ENCODE results near the gene CNGA3. TPM values are rescaled to one million over a fixed set of nuclear protein-coding genes. Genes with fewer than 3 reads are reported as not detected.
A peak's percentile ranks its signal among the peaks of the same experiment; 100 is the strongest.

The CNGA3 gene
- total RNA-seq = 1 to 10 TPM in 2 of 4 donors, under 1 TPM in 1, not detected in 1; 0.40 to 1.8 (median 1.6) TPM

DNA sequence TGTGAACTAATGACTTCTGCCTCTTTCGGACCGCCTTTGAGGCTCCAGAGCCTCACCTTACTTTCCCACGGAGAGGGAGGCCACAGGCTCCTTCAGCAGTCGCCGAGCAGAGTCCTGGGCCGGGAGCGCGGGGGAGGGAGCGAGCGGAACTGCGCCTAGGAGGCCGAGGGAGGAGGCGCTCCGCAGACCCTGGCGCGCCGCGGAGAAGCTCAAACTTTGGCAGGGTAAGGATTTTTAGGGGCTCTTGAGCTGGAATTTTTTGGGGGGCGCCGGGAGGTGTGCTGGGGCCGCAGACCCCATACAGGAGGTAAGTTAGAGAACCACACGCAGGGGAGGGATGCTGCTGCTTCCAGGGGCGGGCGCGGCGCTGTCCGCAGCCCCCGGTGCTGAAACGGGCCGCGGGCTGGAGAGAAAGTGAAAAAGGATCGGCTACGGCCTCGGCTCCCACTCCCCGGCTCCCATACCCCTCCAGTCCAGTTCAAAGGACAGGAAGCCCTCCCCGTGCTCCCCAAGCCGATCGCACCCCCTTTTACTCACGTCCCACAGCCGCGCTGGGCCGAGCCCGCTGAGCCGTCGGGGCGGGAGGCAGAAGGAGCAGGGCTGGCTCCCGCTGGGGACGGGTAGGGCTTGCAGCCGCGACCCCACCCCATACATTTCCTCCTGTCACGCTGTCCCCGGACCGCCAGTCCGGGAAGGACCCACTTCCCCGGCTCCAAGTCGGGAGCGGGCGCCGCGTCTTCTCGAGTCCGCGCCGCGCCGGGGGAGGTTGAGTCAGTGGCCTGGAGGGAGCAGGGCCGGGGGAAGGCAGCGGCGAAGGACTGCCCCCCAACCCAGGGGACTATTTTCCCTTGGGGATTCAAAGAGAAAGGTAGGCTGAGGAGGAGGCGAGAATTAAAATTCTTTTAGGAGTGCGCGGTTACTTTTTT, at the start of gene CNGA3:
Gene CNGA3, plus strand, starts transcription at position 146 of the 926 bp plus-strand sequence. CDS start 23,520 bp downstream, outside the sequence.
- in situ Hi-C loops (cut with MboI; ENCODE audit: low pct_ligation_motif_present in 1 of 4, low pct_unique_long_range_greater_than_20kb in 1 of 4, low sequenced_read_pairs in 3 of 4) = no loop called here
- DNase-seq = peak; percentile 15

DNA sequence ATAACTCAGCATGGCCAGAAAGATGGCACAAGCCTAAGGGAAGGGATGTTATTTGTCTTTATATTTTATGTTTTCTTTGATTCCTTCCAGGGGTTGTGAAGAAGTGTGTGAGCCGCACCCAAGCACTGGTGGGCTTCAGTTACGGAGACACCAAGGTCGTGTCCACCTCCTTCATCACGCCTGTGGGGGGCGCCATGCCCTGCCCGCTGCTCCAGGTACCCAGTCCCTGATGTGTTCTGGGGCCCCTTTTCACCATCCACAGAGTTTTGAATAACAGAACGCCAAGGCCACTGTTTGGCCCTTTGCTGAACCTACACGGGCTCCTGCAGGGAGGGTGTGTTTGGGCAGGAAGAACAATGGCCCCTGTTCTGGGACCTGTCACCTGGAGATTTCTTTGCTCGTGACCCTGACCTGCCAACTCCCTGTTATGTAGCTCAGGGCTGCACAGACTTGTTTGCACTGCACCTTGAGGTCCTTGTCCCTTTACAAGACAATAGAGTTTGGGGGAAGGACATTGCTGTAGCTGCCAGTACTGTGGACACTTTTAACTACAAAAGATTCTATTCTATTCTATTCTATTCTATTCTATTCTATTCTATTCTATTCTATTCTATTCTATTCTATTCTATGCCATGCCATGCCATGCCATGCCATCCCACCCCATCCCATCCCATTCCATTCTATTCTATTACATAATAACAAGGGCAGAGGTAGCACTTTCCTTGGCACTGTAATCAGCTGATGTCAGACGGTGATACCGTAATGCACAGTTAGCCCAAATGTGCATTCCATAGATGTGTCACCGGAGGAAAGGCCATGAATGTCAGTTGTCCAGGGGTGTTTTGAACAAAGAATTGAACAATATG, 48.2 kb upstream of the CNGA3 start:
- WGBS, 2 donors (ENCODE audit: low coverage in 1 of 2) = 61 to 82% methylated on average over 3 to 12 of the region's 12 CpGs
- no peak for DNase-seq
- TF ChIP-seq, protein P1, sequence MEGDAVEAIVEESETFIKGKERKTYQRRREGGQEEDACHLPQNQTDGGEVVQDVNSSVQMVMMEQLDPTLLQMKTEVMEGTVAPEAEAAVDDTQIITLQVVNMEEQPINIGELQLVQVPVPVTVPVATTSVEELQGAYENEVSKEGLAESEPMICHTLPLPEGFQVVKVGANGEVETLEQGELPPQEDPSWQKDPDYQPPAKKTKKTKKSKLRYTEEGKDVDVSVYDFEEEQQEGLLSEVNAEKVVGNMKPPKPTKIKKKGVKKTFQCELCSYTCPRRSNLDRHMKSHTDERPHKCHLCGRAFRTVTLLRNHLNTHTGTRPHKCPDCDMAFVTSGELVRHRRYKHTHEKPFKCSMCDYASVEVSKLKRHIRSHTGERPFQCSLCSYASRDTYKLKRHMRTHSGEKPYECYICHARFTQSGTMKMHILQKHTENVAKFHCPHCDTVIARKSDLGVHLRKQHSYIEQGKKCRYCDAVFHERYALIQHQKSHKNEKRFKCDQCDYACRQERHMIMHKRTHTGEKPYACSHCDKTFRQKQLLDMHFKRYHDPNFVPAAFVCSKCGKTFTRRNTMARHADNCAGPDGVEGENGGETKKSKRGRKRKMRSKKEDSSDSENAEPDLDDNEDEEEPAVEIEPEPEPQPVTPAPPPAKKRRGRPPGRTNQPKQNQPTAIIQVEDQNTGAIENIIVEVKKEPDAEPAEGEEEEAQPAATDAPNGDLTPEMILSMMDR (IDR thresholded peaks at IDR 0.05) = no peak
- TF ChIP-seq POLR2AphosphoS5 (IDR thresholded peaks at IDR 0.05) (no peak), POLR2A (IDR thresholded peaks at IDR 0.05) (no peak), EP300 (IDR thresholded peaks at IDR 0.05; ENCODE audit: low read depth) (no peak)
- intact Hi-C loops (cut with DNase I; ENCODE audit: low total_unique reads) = no loop called here
- Histone ChIP-seq H3K9me3 (no peaks in the 10 kb centered on the region), H3K27me3 (no peaks in the 10 kb centered on the region), H3K27ac (peak overlapping the region; percentile 70 to 87 (median 82)), H3K36me3 (no peaks in the 10 kb centered on the region), H3K4me1 (peaks cover 4 to 26% (median 24%) of the 10 kb centered on the region in 4 donors), H3K4me3 (no peak overlapping the region)
- in situ Hi-C loops (cut with MboI; ENCODE audit: low pct_ligation_motif_present in 1 of 4, low pct_unique_long_range_greater_than_20kb in 1 of 4, low sequenced_read_pairs in 3 of 4) = no loop called here

More for the DNA sequence above, at the start of gene CNGA3:
- peaks cover 74% of the 10 kb centered on the region for H3K27me3 ChIP-seq
- H3K27ac ChIP-seq = no peak within 1 kb of the TSS
- 21% methylated on average over 69 of the region's 72 CpGs; no CpG with 5 or more reads in 1 of the 2 donors for WGBS, 2 donors (ENCODE audit: low coverage in 1 of 2)
- TF ChIP-seq POLR2AphosphoS5 (IDR thresholded peaks at IDR 0.05) (no peak), POLR2A (IDR thresholded peaks at IDR 0.05) (no peak), EP300 (IDR thresholded peaks at IDR 0.05; ENCODE audit: low read depth) (no peak)
- TF ChIP-seq, protein P1 (IDR thresholded peaks at IDR 0.05) = no peak
- H3K4me3 ChIP-seq = peak within 1 kb of the TSS in 2 of 4 donors; percentile 18 to 37
- no peaks in the 10 kb centered on the region for H3K9me3 ChIP-seq
- H3K36me3 ChIP-seq = no peaks in the 10 kb centered on the region
- intact Hi-C loops (cut with DNase I; ENCODE audit: low total_unique reads) = no loop called here
- peaks cover 0 to 15% (median 9%) of the 10 kb centered on the region in 4 donors for H3K4me1 ChIP-seq

DNA sequence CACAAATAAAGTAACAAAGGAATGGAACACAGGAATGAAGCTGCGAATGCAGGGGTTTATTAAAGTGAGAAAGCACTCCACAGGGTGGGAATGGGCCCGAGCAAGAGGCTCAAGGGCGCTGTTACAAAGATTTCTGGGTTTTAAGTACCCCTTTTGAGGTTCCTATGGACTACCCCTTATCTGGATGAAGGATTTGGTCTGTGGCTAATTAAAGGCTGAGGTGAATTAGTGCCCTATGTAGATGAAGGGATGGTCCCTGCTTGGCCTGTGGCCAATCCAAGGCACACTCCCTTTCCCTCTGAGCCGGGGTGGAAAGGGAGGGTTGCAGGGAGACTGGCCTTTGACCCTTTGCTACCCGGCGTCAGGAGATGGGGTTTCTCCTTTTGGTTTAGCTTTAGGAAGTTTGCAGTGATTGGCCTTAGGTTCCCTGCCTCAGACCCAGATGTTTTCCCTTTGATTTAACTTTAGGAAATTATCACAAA, 47.5 kb upstream of the CNGA3 start:
- peaks cover 4 to 26% (median 24%) of the 10 kb centered on the region in 4 donors for H3K4me1 ChIP-seq
- intact Hi-C loops (cut with DNase I; ENCODE audit: low total_unique reads) (no loop called here), in situ Hi-C loops (cut with MboI; ENCODE audit: low pct_ligation_motif_present in 1 of 4, low pct_unique_long_range_greater_than_20kb in 1 of 4, low sequenced_read_pairs in 3 of 4) (no loop called here)
- TF ChIP-seq POLR2AphosphoS5 (IDR thresholded peaks at IDR 0.05) (no peak), EP300 (IDR thresholded peaks at IDR 0.05; ENCODE audit: low read depth) (no peak), POLR2A (IDR thresholded peaks at IDR 0.05) (no peak)
- TF ChIP-seq, protein P1 (IDR thresholded peaks at IDR 0.05) = no peak
- no peaks in the 10 kb centered on the region for H3K9me3 ChIP-seq
- H3K27me3 ChIP-seq = no peaks in the 10 kb centered on the region
- no peaks in the 10 kb centered on the region for H3K36me3 ChIP-seq
- peak overlapping the region; percentile 70 to 87 (median 82) for H3K27ac ChIP-seq
- no peak overlapping the region for H3K4me3 ChIP-seq
- DNase-seq = peak; percentile 48
- 54 to 75% methylated on average over 5 to 6 of the region's 6 CpGs for WGBS, 2 donors (ENCODE audit: low coverage in 1 of 2)
